ENCODE data around the gene MAMDC4.
"Not testable (repeated sequence)": the region's sequence is repeated elsewhere in the genome, so short reads cannot be mapped to it uniquely, and the experiment has no call there.

The MAMDC4 gene

GRCh38 chr9:136862849-136863622 is 10.9 kb downstream of the MAMDC4 start:
- no peak for DNase-seq

GRCh38 chr9:136863623-136864273 is 11.6 kb downstream of the MAMDC4 start:
- no peak for DNase-seq

DNA sequence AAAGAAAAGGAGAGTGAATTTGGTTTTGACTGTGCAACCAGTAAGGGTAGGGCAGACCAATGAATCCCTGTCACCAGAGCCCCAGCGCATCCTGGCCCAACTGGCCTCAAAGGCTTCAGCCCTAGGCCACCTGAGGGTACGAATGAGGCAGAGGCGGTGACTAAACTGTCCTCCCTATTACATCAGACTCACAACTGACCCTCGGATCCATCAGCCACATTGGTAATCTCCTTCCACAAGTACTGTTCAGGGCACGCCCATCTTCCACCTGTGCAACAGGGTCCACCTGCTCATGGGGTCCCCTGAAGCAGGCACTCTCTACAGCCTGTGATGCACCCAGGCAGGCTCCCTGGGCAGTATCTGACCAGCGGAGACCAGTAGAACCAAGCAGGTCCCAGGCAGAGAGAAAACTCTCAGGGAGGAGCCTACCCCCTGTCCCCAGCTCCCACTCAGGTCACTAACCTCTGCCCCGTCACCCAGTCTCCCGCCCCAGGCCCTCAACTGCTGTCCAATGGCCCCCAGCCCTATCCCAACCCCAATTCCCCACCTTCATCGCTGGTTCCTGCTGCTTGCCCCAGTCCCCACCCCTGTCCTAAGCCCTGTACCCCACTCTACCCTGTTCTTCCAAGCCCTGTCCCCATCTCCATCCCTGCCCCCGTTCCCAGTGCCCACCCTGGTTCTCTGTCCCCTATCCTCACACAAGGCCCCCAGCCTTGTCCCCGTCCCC is 13.1 kb downstream of the MAMDC4 start:
- DNase-seq = no peak

DNA sequence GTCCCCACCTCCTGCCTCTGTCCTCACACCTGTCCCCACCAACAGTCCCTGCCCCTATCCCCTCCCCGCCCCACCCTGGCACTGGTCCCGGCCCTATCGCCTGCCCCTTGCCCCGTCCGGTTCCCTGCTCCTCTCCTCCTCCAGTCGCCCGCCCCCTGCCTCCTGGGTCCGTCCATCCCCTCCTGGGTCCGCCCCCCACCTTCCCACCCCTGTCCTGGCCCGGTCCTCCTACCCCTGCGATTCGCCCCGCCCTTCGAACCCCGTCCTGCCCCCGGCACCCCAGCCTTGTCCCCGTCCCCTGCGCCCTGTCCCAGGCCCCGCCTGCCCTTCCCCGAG is 13.6 kb downstream of the MAMDC4 start:
- DNase-seq = no peak

DNA sequence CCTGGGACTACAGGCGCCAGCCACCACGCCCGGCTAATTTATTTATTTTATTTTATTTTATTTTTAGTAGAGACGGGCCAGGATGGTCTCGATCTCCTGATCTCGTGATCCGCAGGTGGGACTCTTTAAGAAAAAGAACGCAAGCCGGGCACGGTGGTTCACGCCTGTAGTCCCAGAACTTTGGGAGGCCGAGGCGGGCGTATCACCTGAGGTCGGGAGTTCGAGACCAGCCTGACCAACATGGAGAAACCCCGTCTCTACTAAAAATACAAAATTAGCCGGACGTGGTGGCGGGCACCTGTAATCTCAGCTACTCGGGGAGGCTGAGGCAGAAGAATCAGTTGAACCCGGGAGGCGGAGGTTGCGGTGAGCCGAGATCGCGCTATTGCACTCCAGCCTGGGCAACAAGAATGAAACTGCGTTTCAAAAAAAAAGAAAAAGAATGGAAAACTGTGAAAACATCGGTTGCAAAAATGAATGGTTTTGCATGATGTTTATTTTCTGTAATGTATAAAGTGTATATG is 14.8 kb downstream of the MAMDC4 start:
- not testable (repeated sequence) for DNase-seq

- DNase-seq = no peak
Observed at GRCh38 chr9:136867480-136867879, 15.3 kb downstream of the MAMDC4 start.

GRCh38 chr9:136867917-136868316 is 15.8 kb downstream of the MAMDC4 start:
- no peak for DNase-seq

DNA sequence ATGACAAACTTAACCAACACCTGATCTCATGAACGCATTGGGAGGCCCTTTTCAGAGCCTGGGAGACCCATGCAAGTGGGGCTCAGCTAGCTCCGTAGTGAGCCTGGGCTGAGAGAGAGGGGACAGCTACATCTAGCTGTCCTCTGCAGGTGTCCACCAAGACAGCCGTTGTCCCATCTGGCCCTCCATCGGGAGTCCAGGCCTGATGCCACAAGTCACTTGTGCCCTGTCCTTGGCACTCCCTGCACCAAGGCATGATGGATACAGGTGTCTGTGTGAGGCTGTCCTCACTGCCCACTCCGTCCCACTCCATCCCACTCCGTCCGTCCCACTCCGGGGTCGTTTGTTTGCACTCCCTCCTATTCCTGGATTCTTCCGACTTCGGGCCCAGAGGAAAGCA is 16.5 kb downstream of the MAMDC4 start:
- no peak for DNase-seq

DNA sequence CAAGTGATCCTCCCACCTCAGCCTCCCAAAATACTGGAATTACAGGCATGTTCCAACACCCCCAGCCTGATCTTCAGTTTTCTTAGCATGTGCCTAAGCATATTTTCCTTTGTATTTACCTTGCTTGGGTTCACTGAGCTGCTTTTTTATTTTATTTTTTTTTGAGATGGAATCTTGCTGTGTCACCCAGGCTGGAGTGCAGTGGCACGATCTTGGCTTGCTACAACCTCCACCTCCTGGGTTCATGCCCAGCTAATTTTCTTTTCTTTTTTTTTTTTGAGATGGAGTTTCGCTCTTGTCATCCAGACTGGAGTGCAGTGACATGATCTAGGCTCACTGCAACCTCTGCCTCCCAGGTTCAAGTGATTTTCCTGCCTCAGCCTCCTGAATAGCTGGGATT is 17.5 kb downstream of the MAMDC4 start:
- not testable (repeated sequence) for DNase-seq

GRCh38 chr9:136875155-136875554 is 23.0 kb downstream of the MAMDC4 start:
- DNase-seq = no peak

DNA sequence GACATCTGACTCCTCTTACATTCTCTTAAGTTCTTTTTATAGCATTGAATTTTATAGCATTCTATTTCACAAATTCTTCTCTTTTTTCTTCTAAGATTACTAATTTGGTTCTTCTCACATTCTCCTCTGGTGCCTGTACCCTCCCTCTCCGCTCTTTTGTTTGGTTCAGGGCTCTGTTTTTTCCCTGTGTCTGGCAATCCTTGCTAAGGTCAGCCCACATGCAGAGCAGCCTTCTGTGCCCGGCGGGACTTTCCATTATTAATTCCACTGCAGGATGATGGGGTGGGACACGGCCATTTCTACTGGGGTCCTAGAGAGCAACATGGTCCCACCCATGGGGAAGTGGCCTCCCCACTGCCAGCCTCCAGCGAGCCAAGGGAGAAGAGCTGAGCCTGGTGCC is 24.3 kb downstream of the MAMDC4 start:
- no peak for DNase-seq

DNA sequence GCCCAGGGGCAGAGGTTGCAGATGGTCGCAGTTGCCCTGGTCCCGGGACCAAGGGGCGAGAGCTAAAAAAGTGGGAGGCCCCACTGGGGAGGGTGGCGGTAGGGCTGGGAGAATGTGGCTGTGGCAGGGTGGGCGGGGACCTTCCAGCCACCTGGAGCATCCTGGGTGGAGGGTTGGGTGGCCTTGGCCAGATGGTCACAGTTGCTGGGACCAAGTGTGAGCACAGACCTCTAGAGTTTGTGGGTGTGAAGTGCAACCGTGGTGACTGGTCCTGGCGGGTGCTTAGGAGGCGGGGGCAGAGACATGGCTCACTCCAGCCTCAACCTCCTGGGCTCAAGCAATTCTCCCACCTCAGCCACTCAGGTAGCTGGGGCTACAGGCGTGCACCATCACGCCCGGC is 28.5 kb downstream of the MAMDC4 start:
- DNase-seq = no peak

DNA sequence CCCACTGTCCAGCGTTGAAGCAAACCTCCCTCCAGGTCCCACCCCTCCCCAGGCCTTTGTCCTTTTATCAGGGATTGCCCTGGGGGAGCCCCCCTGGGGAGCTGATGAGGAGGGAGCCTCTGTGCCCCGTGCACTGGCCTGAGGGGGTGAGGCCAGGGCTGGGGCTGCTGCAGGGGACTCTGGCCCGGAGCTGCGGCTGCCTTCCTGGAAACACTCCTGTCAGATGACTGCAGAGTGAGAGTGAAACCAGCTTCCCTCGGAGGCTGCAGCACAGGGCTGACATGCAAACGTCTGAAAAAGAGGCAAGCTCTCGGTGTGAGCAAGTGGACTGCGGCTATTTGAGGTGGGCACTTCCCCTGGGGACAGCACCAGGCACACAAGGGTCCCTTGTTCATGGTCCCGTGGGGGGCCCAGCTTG is 29.6 kb downstream of the MAMDC4 start:
- DNase-seq = no peak

DNA sequence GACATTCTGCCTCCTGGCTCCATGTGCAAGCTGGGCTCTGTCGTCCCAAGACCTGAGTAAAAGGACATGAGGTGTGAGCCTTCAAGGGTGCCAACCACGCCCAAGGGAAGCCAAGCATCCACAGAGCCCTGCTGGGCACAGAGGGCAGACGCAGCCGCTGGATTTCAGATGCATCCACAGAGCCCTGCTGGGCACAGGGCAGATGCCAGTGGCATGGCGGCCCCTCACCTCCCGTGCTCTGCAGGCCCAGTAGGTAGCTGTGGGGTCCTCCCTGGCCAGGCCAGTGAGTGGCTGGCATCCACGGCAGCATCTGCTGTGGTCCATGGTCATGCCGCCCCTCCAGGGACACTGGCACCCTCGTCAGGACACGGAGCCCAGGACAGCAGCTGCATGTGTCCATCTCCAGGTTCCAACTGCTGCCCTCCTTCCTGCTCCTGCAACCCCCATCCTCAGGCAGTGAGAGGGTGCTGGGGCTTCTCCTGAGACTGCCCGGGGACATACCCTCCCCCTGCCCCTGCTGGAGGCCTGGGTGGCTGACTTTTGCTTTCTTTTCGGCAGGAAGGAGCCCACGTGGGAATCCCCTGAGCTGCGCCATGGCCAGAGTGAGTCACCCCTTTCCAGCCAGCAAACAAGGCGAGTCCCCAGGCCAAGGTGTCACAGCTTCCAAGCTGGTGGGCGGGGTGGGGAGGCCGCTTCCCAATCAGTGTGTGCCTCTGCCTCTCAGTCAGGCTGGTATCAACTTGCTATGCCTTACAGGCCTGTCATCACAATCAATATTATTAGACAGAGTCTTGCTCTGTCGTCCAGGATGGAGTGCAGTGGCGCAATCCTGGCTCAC is 30.2 kb downstream of the MAMDC4 start:
- DNase-seq = peak; percentile 78 to 83

GRCh38 chr9:136882947-136883283 is 30.8 kb downstream of the MAMDC4 start:
- not testable (repeated sequence) for DNase-seq

- DNase-seq = not testable (repeated sequence)
Observed at GRCh38 chr9:136883670-136884069, 31.5 kb downstream of the MAMDC4 start.

DNA sequence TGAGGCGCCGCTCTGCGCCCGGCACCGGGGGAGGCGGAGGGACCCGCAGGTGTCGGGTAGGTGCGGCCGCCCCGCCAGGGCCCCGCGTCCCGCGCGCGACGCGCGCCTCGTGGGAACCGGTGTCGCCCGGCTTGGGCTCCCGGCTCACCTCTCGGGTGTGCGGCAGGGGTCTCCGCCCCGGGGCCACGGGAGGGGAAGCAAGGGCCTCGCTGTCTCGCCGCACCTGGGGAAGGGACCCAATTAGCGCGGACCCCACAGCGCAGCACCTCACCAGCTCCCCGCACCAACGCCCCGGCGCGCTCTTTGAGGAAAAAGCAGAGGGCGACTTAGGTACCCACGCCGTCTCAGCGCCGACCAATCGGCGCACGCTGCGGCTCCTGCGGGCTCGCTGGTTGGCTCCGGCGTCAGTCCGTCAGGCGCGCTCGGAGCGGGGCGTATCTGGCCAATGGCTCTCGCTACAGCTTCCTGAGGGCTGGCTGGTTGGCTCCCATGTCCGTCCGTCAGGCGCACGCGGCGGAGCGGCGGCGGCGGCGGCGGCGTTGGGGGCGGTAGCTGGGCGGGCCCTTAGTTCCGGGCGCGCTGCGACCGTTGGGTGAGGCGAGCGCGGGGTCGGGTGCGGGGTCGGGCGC is 33.9 kb downstream of the MAMDC4 start, which contains the start of gene TRAF2:
Gene TRAF2, plus strand, starts transcription at position 567 of the 629 bp plus-strand sequence. CDS start 12,225 bp downstream, outside the sequence.
- peak; percentile 84 to 97 for DNase-seq

DNA sequence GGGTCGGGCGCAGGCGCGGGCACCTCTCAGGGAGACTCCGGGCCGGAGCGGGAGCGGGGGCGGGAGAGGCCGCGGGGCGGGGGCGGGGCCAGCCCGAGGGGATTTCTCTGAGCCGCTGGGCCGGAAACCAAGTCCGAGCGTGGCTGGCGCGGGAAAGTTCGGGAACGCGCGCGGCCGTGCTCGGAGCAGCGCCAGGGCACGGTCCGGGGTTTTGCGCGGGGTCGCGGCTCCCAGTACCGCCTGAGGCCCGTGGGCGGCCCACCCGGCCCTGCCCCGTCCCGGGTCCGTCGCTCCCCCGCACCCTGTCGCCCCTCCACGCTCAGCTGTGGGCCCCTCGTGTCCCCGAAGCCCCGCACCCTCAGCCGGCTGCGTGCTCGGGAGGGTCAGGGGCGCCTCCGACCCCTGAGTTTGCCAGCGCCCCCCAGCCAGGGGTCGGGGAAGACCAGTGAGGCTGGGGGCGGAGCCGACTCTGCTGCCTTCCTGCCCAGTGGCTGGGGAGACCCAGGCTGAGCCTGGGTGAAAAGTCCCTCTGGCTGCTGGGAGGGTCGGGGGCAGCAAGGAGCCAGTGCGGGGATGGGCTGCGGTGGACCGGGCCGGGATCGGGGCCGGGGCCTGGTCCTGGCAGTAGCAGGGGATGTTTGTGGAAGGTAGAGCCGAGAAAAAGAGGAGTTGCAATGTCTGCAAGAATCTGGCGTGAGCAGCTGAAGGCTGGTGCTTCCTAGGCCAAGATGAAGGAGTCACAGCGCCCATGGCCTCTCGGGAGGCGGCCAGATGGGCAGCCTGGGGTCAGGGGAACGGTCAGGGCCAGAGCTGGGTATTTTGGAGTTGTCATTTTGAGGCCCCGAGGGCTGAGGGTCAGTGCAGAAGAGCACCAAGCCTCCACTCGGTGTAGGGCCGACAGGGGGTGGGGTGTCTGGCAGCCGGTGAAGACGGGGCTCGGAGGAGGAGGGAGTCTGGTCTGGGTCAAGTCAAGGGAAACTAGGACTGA is 34.8 kb downstream of the MAMDC4 start:
- DNase-seq = peak in 1 of 2 experiments; percentile 17

- no peak for DNase-seq
Observed at GRCh38 chr9:136888454-136888853, 36.3 kb downstream of the MAMDC4 start.

DNA sequence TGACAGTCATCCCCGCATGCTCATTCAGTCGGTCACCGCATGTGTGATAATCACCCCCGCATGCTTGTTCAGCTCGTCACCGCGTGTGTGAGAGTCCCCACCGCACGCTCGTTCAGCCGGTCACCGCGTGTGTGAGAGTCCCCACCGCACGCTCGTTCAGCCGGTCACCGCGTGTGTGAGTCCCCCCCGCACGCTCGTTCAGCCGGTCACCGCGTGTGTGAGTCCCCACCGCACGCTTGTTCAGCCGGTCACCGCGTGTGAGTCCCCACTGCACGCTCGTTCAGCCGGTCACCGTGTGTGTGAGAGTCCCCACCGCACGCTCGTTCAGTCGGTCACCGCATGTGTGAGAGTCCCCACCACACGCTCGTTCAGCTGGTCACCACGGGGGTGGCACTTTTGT is 37.7 kb downstream of the MAMDC4 start:
- DNase-seq = no peak

GRCh38 chr9:136890661-136891060 is 38.5 kb downstream of the MAMDC4 start:
- no peak for DNase-seq

Data from SW 1271 (cell line).